Testis (tissue), 2 donors: Measurements from ENCODE around the gene SEMA5A.

Experiments used
- POLR2A ChIP-seq: fragments of 450-650 bp; IDR thresholded peaks from one replicate; pipeline ENCODE4 v1.6.1; 2017; ENCODE audit warnings: antibody characterized with exemption, mild to moderate bottlenecking, moderate library complexity
- TF ChIP-seq, protein P1 (sequence below), 3 experiments: fragments of 450-650 bp in 2 of 3; fragments of 200-600 bp in 1 of 3; sonication (generic) in 1 of 3; IDR thresholded peaks; one replicate each; pipeline ENCODE4 v1.5.1; 2016 to 2019; ENCODE audit warnings: antibody characterized with exemption in 3 of 3, mild to moderate bottlenecking in 2 of 3, moderate library complexity in 1 of 3

DNA sequence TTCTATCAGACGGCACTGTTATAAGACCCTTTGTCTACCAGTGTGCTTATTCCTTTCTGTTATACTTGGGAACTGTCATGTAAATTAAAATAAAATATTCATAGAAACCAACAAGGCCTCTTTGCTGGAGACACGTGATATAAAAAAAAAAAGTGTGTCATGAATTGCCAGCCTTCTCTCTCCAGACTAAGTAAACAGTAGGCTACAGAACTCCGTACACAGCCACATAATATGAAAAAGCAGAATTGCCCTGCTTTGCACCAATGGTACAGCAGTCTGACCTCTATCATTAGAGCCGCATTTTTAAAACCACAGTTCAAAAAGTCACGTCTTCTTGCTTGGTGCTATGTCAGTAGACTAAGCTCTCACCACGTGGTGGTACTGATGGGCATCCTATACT lies 231.3 kb downstream of the SEMA5A start:
- TF ChIP-seq, protein P1, sequence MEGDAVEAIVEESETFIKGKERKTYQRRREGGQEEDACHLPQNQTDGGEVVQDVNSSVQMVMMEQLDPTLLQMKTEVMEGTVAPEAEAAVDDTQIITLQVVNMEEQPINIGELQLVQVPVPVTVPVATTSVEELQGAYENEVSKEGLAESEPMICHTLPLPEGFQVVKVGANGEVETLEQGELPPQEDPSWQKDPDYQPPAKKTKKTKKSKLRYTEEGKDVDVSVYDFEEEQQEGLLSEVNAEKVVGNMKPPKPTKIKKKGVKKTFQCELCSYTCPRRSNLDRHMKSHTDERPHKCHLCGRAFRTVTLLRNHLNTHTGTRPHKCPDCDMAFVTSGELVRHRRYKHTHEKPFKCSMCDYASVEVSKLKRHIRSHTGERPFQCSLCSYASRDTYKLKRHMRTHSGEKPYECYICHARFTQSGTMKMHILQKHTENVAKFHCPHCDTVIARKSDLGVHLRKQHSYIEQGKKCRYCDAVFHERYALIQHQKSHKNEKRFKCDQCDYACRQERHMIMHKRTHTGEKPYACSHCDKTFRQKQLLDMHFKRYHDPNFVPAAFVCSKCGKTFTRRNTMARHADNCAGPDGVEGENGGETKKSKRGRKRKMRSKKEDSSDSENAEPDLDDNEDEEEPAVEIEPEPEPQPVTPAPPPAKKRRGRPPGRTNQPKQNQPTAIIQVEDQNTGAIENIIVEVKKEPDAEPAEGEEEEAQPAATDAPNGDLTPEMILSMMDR (IDR thresholded peaks at IDR 0.05) = no peak
- no peak for TF ChIP-seq POLR2A
